Skeletal muscle cell (primary cell): ENCODE results near the gene IL1A.

Experiments used
- DNase-seq: peaks from one replicate; pipeline ENCODE4 v3.0.0-alpha.2; 2010; ENCODE audit warnings: low read depth
- H3K4me3 ChIP-seq: 2 replicates; pipeline ENCODE4 v1.5.1; 2011; ENCODE audit warnings: low read depth, mild to moderate bottlenecking, control low read depth, low read length, moderate library complexity

The IL1A gene

GRCh38 chr2:112794841-112795240 is 10.5 kb upstream of the IL1A start:
- DNase-seq = no peak
- H3K4me3 ChIP-seq = no peak overlapping the region

DNA sequence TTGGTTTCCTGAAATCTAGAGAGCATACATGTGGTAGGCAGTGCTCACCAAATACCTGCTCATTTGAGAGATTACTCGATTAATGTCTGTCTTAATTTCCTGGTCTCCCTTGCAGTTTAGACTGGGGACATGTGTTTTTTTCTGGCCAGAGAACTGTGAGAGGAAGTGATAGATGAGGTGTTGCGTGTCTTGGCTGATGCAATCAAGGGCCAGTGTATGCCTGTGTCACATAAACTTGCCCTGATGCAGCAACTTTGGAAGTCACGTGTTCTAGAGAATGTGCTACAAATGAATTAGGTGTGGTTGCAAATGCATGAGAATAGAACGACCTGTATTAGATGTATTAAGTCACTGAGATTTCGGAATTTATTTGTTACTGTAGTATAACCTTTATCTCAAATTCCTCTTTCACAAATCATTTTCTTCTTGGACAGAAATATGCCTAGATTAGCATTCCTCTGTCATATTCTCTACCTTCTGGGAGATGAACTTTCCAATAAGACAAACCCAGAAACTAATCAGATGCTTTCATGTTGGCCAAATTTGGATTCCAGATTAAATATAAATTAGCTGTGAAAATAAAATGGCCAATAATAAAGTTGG is 9.9 kb upstream of the IL1A start:
- DNase-seq = peak; percentile 89
- H3K4me3 ChIP-seq = no peak overlapping the region

GRCh38 chr2:112793449-112793978 is 9.2 kb upstream of the IL1A start:
- DNase-seq = no peak

DNA sequence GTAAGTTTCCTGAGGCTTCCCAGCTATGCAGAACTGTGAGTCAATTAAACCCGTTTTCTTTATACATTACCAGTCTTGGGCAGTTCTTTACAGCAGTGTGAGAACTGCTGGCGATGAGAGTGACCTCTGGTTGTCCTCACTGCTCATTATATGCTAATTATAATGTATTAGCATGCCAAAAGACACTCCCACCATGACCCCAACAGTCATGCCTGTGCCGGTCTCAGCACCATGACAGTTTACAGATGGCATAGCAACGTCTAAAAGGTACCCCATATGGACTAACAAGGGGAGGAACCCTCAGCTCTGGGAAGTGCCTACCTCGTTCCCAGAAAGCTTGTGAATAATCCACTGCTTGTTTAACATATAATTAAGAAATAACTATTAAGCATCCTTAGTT is 8.1 kb upstream of the IL1A start:
- no peak overlapping the region for H3K4me3 ChIP-seq
- no peak for DNase-seq

More at GRCh38 chr2:112793449-112793978, 9.2 kb upstream of the IL1A start:
- no peak overlapping the region for H3K4me3 ChIP-seq

GRCh38 chr2:112791693-112792230 is 7.5 kb upstream of the IL1A start:
- no peak for DNase-seq
- H3K4me3 ChIP-seq = no peak overlapping the region

- no peak for DNase-seq
Measured at GRCh38 chr2:112791019-112791418, 6.7 kb upstream of the IL1A start.

DNA sequence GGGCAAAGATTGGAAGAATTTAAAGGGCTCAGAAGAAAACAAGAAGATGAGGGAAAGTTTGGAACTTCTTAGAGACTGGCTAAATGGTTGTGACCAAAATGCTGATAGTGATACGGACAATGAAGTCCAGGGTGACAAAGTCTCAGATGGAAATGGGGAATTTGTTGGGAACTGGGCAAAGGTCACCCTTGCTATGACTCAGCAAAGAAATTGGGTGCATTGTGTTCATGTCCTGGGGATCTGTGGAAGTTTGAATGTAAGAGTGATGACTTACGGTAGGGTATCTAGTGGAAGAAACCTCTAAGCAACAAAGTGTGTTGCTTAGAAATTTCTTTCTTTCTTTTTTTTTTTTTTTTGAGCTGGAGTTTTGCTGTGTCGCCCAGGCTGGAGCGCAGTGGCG is 6.0 kb upstream of the IL1A start:
- no peak for DNase-seq

More at GRCh38 chr2:112791019-112791418, 6.7 kb upstream of the IL1A start:
- no peak overlapping the region for H3K4me3 ChIP-seq

GRCh38 chr2:112789186-112789585 is 4.9 kb upstream of the IL1A start:
- H3K4me3 ChIP-seq = no peak overlapping the region
- DNase-seq = no peak

More for the DNA sequence above, 6.0 kb upstream of the IL1A start:
- no peak overlapping the region for H3K4me3 ChIP-seq

GRCh38 chr2:112788653-112789052 is 4.4 kb upstream of the IL1A start:
- DNase-seq = no peak
- H3K4me3 ChIP-seq = no peak overlapping the region

DNA sequence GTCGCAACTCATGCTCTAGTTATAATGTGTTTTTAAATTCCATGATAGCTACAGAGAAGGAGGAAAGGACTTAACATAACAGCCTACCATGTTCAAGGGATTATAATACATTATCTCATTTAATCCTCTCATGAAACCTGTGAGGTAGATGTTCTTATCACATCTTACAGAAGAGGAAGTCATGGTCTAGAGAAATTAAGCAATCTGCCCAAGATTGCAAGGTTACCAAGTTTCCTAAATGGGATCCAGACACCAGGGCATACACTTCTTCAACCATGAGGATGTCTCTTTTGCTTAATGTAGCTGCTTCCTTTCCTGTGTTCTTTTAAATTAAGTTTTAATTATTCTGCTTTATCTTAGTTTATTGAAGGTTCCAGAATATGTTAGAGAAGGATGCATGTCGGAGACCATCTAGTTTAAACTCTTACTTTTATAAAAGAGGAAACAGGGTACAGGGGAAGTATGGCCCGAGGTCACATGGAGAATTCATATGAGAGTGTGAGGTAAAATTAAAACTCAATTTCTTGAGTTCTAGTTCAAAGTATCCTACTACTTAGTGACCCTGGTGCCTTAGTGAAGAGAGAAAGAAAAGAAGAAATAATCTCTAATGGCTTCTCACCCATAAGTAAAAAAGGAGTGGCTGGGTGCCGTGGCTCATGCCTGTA is 3.6 kb upstream of the IL1A start:
- no peak for DNase-seq
- H3K4me3 ChIP-seq = no peak overlapping the region

- DNase-seq = no peak
- H3K4me3 ChIP-seq = no peak overlapping the region
Measured at GRCh38 chr2:112787294-112787693, 3.0 kb upstream of the IL1A start.

GRCh38 chr2:112783187-112783714 is 1.0 kb downstream of the IL1A start:
- no peak for DNase-seq
- H3K4me3 ChIP-seq = no peak overlapping the region

- no peak overlapping the region for H3K4me3 ChIP-seq
- no peak for DNase-seq
Measured at GRCh38 chr2:112782234-112782799, 2.0 kb downstream of the IL1A start.

DNA sequence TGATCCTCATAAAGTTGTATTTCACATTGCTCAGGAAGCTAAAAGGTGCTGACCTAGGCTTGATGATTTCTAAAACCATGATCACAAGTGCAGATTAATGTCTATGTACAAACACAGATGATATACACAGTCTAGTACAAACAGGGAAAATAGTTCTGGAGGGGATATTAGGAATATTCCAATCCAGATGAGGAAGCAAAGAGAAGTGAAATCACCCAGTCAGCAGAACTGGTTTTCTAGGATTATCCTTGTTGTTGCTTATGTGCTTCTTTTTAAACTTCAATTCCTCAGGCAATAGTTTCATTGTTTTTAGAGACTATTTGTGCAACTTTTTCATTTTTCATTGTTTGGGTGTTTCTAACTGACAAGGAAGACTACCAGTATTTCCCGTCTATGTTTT is 4.7 kb downstream of the IL1A start:
- no peak overlapping the region for H3K4me3 ChIP-seq
- no peak for DNase-seq

GRCh38 chr2:112777036-112777435 is 7.3 kb downstream of the IL1A start:
- DNase-seq = no peak
- no peak overlapping the region for H3K4me3 ChIP-seq

- H3K4me3 ChIP-seq = no peak overlapping the region
- no peak for DNase-seq
Measured at GRCh38 chr2:112776113-112776512, 8.2 kb downstream of the IL1A start.

- DNase-seq = no peak
Measured at GRCh38 chr2:112774536-112775285, 9.6 kb downstream of the IL1A start.

DNA sequence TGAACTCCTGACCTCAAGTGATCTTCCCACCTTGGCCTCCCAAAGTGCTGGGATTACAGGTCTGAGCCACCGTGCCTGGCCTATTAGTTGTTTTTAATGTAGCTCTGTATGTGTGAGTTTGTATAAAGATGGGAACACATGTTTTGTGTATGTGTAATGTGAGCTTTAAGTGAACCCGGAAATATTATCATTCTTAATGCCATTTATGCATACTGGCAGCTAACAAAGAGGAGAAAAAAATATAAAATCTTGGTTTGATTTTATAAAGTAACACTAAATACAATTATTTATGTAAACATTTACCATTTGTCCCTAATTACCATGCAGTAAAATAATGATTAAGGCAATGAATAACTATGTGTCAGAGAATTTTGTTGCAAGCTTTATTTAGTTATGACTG is 10.7 kb downstream of the IL1A start:
- H3K4me3 ChIP-seq = no peak overlapping the region
- DNase-seq = no peak

More at GRCh38 chr2:112774536-112775285, 9.6 kb downstream of the IL1A start:
- H3K4me3 ChIP-seq = no peak overlapping the region

GRCh38 chr2:112772911-112773475 is 11.3 kb downstream of the IL1A start:
- no peak for DNase-seq
- H3K4me3 ChIP-seq = no peak overlapping the region
